A549 treated with Mapracorat at 1 μM for 4 hours (cell line): Measurements from ENCODE around the gene FMO3. TPM values are rescaled to one million over a fixed set of nuclear protein-coding genes. Genes with fewer than 3 reads are reported as not detected.

Experiments used
- total RNA-seq: library from RNA; stranded (reverse); fragments of 200-300 nt; extraction: Qiagen RNA extraction; gene quantifications from 5 replicates; pipeline ENCODE4 v1.2.3, GENCODE V29; 2022

FMO3 gene
- not detected in 5 replicates for total RNA-seq

GRCh38 chr1:171090604-171091003 lies at the start of gene FMO3:
FMO3 (plus strand) TSS chr1:171090905; CDS start chr1:171092659, 1,754 bp downstream.

Other genes starting within 250 kb of the FMO3 start
- gene MROH9, start 155.4 kb upstream of the FMO3 start, total RNA-seq, result not detected in 5 replicates
- not detected in 5 replicates for gene FMO2, start 94.4 kb downstream of the FMO3 start, total RNA-seq
- gene FMO1, start 157.6 kb downstream of the FMO3 start, total RNA-seq, result not detected in 5 replicates
- gene FMO4, start 223.3 kb downstream of the FMO3 start, total RNA-seq, result 0.22 to 1.1 TPM (median 0.31 TPM) in 5 replicates